Stimulated activated CD8-positive, alpha-beta memory T cell treated with anti-CD3 and anti-CD28 coated beads, Interleukin-7, amount 100 ng/mL, for 1 hour (primary cell): ENCODE results near the gene GLTP.

Source experiments
- DNase-seq, 2 donors: peaks; one replicate each; pipeline ENCODE4 v3.0.0-alpha.2; 2020; ENCODE audit warnings: low read depth in 2 of 2

Gene GLTP

GRCh38 chr12:109842021-109842420 lies 38.3 kb downstream of the GLTP start:
- no peak for DNase-seq

GRCh38 chr12:109841356-109841755 lies 39.0 kb downstream of the GLTP start:
- DNase-seq: no peak

DNA sequence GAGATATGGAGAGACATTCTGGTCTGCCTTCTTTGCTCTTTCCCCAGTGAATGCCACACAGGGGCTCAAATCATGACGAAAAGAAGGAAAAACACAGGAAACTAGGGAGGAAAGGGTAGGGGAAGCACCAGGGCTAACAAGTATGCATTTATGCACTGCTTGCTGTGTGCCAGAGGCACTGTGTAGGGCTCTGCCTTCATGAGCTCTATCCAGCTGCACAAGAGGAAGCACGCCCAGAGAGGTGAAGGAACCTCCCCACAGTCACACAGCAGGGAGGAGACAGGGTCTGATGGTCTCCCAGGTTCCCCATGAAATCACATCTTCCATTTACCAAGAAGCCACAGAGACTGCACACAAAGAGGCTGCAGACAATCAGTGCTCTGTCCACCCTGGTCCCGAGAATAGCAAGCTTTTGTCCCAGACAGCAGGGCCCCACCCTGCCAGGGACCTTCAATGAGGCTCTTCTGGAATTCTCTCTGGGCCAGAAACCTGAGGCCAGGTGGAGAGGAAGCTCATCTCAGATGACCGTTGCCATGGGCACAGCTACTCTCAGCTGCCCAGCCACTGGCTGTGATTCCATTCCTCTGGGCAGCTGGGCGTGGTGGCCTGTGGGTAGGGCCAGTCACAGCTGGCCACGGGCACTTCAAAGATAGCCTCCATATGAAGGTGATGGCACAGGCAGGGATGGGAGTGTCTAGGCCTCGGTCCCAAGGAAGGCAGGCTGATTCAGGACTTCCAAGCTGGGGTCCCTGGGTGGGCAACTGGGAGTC lies 39.9 kb downstream of the GLTP start:
- no peak for DNase-seq

DNA sequence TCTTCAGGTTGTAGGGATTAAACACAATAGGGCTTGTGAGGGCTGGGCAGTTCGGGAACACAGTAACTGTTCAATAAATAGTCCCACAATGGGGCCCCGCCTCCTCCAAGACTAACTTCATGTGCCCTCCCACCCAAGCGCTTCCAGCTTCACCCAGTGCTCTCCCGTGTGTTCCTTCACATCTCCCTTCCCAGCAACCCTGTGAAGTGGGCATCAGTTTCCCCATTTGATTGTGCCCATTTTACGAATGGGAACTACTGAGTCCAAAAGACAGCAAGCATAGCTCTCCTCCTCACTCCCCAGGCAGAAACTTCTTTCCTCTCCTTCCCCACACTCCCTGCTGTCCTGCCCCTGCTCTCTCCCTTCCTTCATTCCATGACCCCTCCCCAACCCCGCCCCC lies 40.9 kb downstream of the GLTP start:
- no peak for DNase-seq

- no peak for DNase-seq
Measured at GRCh38 chr12:109836916-109837315, 43.4 kb downstream of the GLTP start.

- DNase-seq: no peak
Measured at GRCh38 chr12:109835827-109836226, 44.5 kb downstream of the GLTP start.

GRCh38 chr12:109833307-109834189 lies 46.8 kb downstream of the GLTP start, which contains the start of gene TRPV4:
TRPV4 (minus strand) TSS chr12:109833398; CDS start chr12:109814796, 18,602 bp downstream.
- DNase-seq: no peak

DNA sequence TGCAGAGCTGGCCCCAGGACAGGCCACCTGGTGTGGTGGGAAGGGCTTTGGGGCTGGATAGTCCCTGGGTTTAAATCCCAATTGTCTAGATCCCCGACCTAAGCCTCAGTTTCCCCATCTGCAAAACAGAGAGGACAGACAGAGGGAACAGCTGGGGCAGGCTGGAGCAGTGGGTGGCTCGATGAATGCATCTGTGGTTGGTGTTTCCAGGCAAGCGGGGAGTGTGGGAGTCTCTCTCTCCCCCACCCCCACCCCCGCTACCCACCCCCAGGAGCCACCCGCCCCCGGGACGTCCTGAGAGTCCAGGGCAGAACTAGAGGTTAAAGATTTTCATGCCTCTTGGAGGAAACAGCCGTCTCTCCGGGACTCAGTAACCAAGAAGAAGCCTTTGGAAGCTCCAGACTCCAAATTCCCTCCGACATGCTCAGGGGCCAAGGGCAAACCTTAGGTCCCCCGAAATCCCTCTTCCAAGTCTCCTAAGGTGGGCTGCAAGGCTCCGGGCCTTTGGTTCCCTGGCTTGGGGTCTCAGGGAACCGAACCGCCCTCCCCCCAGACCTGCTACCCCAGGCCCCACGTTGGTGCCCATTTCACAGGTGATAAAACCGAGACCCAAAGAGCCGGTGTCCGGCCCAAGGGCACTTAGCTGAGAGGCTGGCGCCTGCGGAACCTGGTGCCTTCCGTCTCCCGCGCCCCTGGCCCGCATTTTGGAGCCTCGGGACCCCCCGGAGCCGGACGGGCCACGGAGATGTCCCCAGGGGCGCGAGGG lies 47.6 kb downstream of the GLTP start:
- DNase-seq: no peak

GRCh38 chr12:109831929-109832328 lies 48.4 kb downstream of the GLTP start:
- DNase-seq: no peak

- DNase-seq: no peak
Measured at GRCh38 chr12:109831365-109831764, 49.0 kb downstream of the GLTP start.

- DNase-seq: no peak
Measured at GRCh38 chr12:109830718-109831117, 49.6 kb downstream of the GLTP start.

DNA sequence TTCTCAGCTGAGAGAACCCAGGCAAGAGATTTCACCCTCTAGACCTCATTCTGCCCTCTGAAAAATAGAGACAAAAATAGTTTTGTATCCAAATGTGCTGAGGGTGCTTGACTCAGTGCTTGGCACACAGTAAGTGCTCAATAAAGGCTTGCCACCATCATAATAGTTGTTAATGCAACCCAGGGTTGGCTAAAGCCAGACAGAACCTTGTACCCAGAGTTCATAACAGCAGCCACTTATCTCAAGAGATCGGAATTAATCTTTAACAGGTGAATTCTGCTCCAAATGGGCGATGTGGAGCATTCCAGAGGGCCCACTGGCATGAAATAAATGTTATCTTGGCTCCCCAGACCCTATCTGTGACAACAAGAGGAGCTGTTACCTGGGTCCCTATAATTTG lies 50.1 kb downstream of the GLTP start:
- no peak for DNase-seq

- no peak for DNase-seq
Measured at GRCh38 chr12:109829667-109830066, 50.7 kb downstream of the GLTP start.

GRCh38 chr12:109828754-109829511 lies 51.4 kb downstream of the GLTP start:
- DNase-seq: no peak

GRCh38 chr12:109827566-109828550 lies 52.5 kb downstream of the GLTP start:
- DNase-seq: no peak

DNA sequence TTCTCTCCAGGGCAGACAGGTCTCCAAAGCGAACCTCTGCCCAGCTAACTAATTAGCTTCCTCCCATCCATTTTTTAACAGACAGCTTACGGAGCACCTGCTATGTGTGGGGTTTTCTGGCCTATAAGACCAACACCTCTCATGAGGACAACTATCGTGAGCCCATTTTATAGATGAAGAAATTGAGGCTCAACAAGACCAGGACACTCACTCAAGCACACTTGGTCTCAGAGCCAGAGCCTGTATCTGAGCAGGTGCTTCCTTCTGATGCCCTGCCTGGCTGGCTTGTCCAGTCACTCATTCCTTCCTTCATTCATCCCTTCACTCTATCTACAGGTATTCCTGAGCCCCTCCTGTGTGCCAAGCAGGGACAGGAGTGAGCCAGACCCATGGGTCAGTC lies 53.3 kb downstream of the GLTP start:
- no peak for DNase-seq

- no peak for DNase-seq
Measured at GRCh38 chr12:109824731-109825130, 55.6 kb downstream of the GLTP start.

DNA sequence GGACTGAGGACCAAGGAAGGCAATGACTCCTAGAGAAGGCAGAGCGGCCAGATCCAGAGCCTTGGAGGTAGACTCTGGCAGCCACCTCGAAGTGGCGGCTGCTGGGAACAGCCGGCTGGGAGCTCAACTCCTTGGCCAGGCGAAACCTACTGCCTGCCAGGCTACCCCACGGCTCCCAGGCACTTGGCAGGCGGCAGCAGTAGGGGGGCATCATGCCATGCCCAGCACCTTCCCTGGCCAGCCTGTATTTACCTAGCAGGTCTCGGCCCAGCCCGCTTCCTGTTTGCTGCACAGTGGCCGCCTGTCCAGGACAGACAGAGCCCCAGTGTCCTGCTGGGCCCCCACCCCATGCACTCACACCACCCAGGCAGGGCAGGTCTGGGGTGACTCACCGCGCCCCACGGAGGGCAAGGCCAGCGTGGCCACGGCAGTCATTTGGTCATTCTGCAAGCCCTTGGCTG lies 57.4 kb downstream of the GLTP start:
- no peak for DNase-seq

DNA sequence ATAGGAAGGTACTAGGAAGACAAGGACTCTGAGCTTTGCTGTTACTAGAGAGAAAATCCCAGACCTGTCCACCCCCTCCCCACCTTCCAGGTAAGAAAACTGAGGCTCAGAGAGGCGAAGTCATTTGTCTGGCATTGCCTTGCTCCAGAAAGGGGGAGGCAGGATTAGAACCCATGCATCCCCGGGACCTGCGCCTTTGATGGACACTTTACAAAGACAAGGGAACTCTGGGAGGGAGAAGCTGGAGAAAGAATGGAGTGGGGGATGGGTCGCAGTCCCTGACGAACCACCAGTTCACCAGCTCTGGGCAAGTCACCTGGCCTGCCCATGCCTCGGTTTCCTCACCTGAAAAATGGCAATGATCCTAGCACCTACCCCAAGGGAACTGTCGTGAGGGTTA lies 57.9 kb downstream of the GLTP start:
- no peak for DNase-seq

DNA sequence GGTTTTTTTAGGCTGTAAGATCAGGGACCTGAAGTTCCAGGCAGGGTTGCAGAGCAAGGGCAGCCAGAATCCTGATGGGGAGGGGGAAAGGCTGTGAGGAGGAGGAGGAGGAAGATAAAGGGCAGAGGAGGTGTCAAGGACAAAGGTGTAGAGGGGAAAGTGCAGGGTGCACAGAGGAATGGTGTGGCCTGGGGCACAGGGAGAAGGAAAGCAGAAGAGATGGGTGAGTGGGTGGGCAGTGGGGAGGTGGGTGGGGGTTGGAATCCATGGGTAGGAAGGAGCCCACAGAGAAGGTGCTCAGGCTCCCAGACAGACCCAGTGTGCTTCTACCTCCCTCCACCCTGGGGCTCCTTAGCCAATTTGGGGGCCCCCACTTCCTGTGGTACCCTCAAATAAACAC lies 58.4 kb downstream of the GLTP start:
- no peak for DNase-seq
